HepG2 (cell line): Measurements from ENCODE around the gene ZBTB21. TPM values are rescaled to one million over a fixed set of nuclear protein-coding genes. Genes with fewer than 3 reads are reported as not detected.

Source experiments
- ARHGAP35 ChIP-seq: sonication (generic); formaldehyde crosslinking; IDR thresholded peaks from 2 replicates; pipeline ENCODE4 v1.9.0; 2022; ENCODE audit warnings: mild to moderate bottlenecking, inconsistent platforms, moderate library complexity, missing genetic modification reagents, borderline replicate concordance
- NKX3-1 ChIP-seq: sonication (generic); formaldehyde crosslinking; IDR thresholded peaks from 2 replicates; pipeline ENCODE4 v1.5.0; 2020; ENCODE audit warnings: missing genetic modification reagents
- SAP130 ChIP-seq: IDR thresholded peaks from 2 replicates; pipeline ENCODE4 v1.6.1; 2016; ENCODE audit warnings: low read depth
- SIX4 ChIP-seq: sonication (generic); formaldehyde crosslinking; IDR thresholded peaks from 2 replicates; pipeline ENCODE4 v1.4.0; 2020; ENCODE audit warnings: missing genetic modification reagents
- SYNCRIP ChIP-seq: fragments of 200-400 bp; formaldehyde crosslinking; IDR thresholded peaks from 2 replicates; pipeline ENCODE4 v1.6.1; 2018; ENCODE audit warnings: mild to moderate bottlenecking, low read depth, low read length; ENCODE audit not compliant: insufficient read depth
- TARDBP ChIP-seq: sonication (generic); formaldehyde crosslinking; IDR thresholded peaks from 2 replicates; pipeline ENCODE4 v1.8.0; 2022; ENCODE audit warnings: mild to moderate bottlenecking, missing genetic modification reagents
- TBL1XR1 ChIP-seq: fragments of 150-350 bp; IDR thresholded peaks from 2 replicates; pipeline ENCODE4 v1.6.1; 2014; ENCODE audit warnings: borderline replicate concordance, low read length; ENCODE audit not compliant: partially characterized antibody
- XBP1 ChIP-seq: sonication (generic); formaldehyde crosslinking; IDR thresholded peaks from 2 replicates; pipeline ENCODE4 v1.5.0; 2020; ENCODE audit warnings: missing genetic modification reagents
- ZFP36L1 ChIP-seq: sonication (generic); formaldehyde crosslinking; IDR thresholded peaks from 2 replicates; pipeline ENCODE4 v1.8.0; 2022; ENCODE audit warnings: mild to moderate bottlenecking, missing genetic modification reagents, moderate library complexity
- ZNF34 ChIP-seq: sonication (generic); formaldehyde crosslinking; IDR thresholded peaks from 2 replicates; pipeline ENCODE4 v1.4.0; 2020; ENCODE audit warnings: mild to moderate bottlenecking, missing genetic modification reagents, borderline replicate concordance
- ZNF720 ChIP-seq: sonication (generic); formaldehyde crosslinking; IDR thresholded peaks from 2 replicates; pipeline ENCODE4 v1.4.0; 2020; ENCODE audit warnings: missing genetic modification reagents
- polyA plus RNA-seq, 8 experiments: library from polyadenylated mRNA; depleted of rRNA in 3 of 8; stranded (reverse) in 7 of 8; unstranded in 1 of 8; fragments of >200 nt; fragmentation: Illumina TruSeq in 4 of 8; extraction: Trizol in 4 of 8; gene quantifications; 2 replicates each; pipeline versions ENCODE4 v1.2.1 to v1.2.3, GENCODE V29; 2011 to 2016; ENCODE audit warnings: low read depth in 4 of 8, missing spikeins in 1 of 8, mixed read lengths in 1 of 8; ENCODE audit not compliant: insufficient read depth in 1 of 8
- total RNA-seq, 5 experiments: library from RNA; depleted of rRNA; stranded (reverse); fragments of >200 nt; fragmentation: Illumina TruSeq; extraction: Trizol; gene quantifications; 2 replicates each; pipeline ENCODE4 v1.2.3, GENCODE V29; 2016; ENCODE audit warnings: low read depth in 1 of 5
- TF ChIP-seq, protein P1 (sequence below): sonication (generic); formaldehyde crosslinking; IDR thresholded peaks from 2 replicates; pipeline ENCODE4 v1.9.0; 2021; ENCODE audit warnings: mild to moderate bottlenecking, missing genetic modification reagents
- TF ChIP-seq, protein P2 (sequence below): sonication (generic); formaldehyde crosslinking; IDR thresholded peaks from 2 replicates; pipeline ENCODE4 v1.5.0; 2020; ENCODE audit warnings: mild to moderate bottlenecking, missing genetic modification reagents
- TF ChIP-seq, protein P3 (sequence below): sonication (generic); formaldehyde crosslinking; conservative IDR thresholded peaks from 2 replicates; pipeline ENCODE4 v1.8.1; 2023; ENCODE audit warnings: missing genetic modification reagents
- TF ChIP-seq, protein P4 (sequence below): sonication (generic); formaldehyde crosslinking; IDR thresholded peaks from 2 replicates; pipeline ENCODE4 v1.8.1; 2023; ENCODE audit warnings: missing genetic modification reagents, mild to moderate bottlenecking, borderline replicate concordance

ZBTB21 gene
- total and polyA plus RNA-seq, 2 of the 13 experiments (the other 11 are each of a cell fraction or from before 2014, with no cell fraction given), result 4.5 to 6.1 TPM

DNA sequence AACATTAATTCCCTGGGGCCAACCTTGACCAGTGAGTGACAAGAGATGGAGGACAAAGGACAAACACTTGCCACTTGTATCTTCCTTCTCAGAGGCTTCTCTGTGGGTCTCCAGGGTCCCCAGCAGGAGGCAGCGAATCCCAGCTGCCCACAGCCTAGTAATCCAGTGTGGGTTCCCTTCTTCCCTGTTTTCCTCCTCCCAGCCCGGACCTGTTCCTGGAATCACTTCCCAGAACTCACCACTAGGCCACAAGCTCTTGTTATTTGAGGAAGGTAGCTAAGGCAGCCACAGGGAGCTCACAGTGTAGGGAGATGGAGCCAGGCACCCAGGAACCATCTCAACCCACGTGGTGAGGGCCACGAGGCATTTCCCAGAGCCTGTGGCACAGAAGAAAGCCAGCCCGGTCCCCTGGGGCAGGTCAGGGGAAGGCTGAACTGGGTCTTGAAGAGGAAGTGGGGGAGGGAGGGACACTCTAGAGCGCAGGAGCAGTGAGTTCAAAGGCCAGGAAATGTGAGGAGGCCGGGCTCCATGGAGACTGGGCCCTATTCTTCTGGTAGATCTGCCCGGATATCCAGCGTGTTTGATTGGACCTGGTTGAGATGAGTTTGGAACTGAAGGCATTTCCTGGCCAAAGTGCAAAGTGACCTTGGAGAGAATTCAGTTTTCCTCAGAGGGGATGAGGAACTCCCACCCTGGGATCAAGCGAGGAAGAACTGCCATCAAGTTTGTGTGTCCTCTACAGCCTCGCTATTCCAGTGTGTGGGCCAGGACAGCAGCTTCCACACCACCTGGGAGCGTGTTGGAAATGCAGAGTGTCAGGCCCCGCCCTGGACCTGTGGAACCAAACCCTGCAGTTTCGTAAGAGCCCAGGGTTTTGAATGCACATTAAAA, 36.1 kb downstream of the ZBTB21 start (continued):
- TF ChIP-seq, protein P1, sequence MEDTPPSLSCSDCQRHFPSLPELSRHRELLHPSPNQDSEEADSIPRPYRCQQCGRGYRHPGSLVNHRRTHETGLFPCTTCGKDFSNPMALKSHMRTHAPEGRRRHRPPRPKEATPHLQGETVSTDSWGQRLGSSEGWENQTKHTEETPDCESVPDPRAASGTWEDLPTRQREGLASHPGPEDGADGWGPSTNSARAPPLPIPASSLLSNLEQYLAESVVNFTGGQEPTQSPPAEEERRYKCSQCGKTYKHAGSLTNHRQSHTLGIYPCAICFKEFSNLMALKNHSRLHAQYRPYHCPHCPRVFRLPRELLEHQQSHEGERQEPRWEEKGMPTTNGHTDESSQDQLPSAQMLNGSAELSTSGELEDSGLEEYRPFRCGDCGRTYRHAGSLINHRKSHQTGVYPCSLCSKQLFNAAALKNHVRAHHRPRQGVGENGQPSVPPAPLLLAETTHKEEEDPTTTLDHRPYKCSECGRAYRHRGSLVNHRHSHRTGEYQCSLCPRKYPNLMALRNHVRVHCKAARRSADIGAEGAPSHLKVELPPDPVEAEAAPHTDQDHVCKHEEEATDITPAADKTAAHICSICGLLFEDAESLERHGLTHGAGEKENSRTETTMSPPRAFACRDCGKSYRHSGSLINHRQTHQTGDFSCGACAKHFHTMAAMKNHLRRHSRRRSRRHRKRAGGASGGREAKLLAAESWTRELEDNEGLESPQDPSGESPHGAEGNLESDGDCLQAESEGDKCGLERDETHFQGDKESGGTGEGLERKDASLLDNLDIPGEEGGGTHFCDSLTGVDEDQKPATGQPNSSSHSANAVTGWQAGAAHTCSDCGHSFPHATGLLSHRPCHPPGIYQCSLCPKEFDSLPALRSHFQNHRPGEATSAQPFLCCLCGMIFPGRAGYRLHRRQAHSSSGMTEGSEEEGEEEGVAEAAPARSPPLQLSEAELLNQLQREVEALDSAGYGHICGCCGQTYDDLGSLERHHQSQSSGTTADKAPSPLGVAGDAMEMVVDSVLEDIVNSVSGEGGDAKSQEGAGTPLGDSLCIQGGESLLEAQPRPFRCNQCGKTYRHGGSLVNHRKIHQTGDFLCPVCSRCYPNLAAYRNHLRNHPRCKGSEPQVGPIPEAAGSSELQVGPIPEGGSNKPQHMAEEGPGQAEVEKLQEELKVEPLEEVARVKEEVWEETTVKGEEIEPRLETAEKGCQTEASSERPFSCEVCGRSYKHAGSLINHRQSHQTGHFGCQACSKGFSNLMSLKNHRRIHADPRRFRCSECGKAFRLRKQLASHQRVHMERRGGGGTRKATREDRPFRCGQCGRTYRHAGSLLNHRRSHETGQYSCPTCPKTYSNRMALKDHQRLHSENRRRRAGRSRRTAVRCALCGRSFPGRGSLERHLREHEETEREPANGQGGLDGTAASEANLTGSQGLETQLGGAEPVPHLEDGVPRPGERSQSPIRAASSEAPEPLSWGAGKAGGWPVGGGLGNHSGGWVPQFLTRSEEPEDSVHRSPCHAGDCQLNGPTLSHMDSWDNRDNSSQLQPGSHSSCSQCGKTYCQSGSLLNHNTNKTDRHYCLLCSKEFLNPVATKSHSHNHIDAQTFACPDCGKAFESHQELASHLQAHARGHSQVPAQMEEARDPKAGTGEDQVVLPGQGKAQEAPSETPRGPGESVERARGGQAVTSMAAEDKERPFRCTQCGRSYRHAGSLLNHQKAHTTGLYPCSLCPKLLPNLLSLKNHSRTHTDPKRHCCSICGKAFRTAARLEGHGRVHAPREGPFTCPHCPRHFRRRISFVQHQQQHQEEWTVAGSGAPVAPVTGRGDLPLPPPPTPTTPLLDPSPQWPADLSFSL, result no peak
- TF ChIP-seq SAP130 (CRISPR knock-in tag) (0 out of 2 replicates have a peak, but pooled peaks have one; percentile 25), TBL1XR1 (no peak), NKX3-1 (no peak), ARHGAP35 (CRISPR knock-in tag) (no peak), SIX4 (CRISPR knock-in tag) (no peak), ZNF720 (CRISPR knock-in tag) (no peak), SYNCRIP (no peak), TARDBP (peak; percentile 9; the same call in 1 of the 2 replicates), ZNF34 (CRISPR knock-in tag) (no peak), ZFP36L1 (no peak), XBP1 (CRISPR knock-in tag) (no peak)
- TF ChIP-seq, protein P2, sequence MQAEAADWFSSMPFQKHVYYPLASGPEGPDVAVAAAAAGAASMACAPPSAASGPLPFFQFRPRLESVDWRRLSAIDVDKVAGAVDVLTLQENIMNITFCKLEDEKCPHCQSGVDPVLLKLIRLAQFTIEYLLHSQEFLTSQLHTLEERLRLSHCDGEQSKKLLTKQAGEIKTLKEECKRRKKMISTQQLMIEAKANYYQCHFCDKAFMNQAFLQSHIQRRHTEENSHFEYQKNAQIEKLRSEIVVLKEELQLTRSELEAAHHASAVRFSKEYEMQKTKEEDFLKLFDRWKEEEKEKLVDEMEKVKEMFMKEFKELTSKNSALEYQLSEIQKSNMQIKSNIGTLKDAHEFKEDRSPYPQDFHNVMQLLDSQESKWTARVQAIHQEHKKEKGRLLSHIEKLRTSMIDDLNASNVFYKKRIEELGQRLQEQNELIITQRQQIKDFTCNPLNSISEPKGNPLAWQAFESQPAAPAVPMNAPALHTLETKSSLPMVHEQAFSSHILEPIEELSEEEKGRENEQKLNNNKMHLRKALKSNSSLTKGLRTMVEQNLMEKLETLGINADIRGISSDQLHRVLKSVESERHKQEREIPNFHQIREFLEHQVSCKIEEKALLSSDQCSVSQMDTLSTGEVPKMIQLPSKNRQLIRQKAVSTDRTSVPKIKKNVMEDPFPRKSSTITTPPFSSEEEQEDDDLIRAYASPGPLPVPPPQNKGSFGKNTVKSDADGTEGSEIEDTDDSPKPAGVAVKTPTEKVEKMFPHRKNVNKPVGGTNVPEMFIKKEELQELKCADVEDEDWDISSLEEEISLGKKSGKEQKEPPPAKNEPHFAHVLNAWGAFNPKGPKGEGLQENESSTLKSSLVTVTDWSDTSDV (CRISPR knock-in tag), result no peak
- TF ChIP-seq, protein P3, sequence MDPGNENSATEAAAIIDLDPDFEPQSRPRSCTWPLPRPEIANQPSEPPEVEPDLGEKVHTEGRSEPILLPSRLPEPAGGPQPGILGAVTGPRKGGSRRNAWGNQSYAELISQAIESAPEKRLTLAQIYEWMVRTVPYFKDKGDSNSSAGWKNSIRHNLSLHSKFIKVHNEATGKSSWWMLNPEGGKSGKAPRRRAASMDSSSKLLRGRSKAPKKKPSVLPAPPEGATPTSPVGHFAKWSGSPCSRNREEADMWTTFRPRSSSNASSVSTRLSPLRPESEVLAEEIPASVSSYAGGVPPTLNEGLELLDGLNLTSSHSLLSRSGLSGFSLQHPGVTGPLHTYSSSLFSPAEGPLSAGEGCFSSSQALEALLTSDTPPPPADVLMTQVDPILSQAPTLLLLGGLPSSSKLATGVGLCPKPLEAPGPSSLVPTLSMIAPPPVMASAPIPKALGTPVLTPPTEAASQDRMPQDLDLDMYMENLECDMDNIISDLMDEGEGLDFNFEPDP (CRISPR knock-in tag), result no peak
- TF ChIP-seq, protein P4, sequence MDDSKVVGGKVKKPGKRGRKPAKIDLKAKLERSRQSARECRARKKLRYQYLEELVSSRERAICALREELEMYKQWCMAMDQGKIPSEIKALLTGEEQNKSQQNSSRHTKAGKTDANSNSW (CRISPR knock-in tag), result no peak
